Activated CD8-positive, alpha-beta T cell treated with anti-CD3 and anti-CD28 coated beads, Interleukin-2, amount 10 ng/mL, durations not matched to agents 7 days and 5 days (primary cell): ENCODE results near the gene ALK. TPM values are rescaled to one million over a fixed set of nuclear protein-coding genes. Genes with fewer than 3 reads are reported as not detected.

ENCODE experiments used
- ATAC-seq: fragments of 150-1000 bp; cut with Tn5 transposase; one replicate; pipeline ENCODE4 v1.10.0; 2021; ENCODE audit warnings: moderate library complexity
- CTCF ChIA-PET: fragments of 350-600 bp; sonication (Branson Sonifier 250); formaldehyde crosslinking; loops from one replicate; lab custom pipeline; 2021; ENCODE audit warnings: antibody characterized with exemption; lab: Charles Lee
- POLR2A ChIA-PET: fragments of 350-600 bp; sonication (Branson Sonifier 250); formaldehyde crosslinking; loops from one replicate; lab custom pipeline; 2021; ENCODE audit warnings: antibody characterized with exemption; lab: Charles Lee
- DNase-seq: peaks from one replicate; pipeline ENCODE4 v3.0.0-alpha.2; 2020
- H3K27ac Mint-ChIP-seq: one replicate; pipeline ENCODE4 v1.8.0; 2021; ENCODE audit warnings: mild to moderate bottlenecking, mixed read lengths
- H3K27me3 Mint-ChIP-seq: one replicate; pipeline ENCODE4 v1.8.0; 2021; ENCODE audit warnings: low read depth, mixed read lengths
- H3K36me3 Mint-ChIP-seq: one replicate; pipeline ENCODE4 v1.8.0; 2021; ENCODE audit warnings: low read depth, mixed read lengths
- H3K4me1 Mint-ChIP-seq: one replicate; pipeline ENCODE4 v1.8.0; 2021; ENCODE audit warnings: low read depth, mixed read lengths
- H3K4me3 Mint-ChIP-seq: one replicate; pipeline ENCODE4 v1.8.0; 2021; ENCODE audit warnings: mild to moderate bottlenecking, mixed read lengths
- H3K9me3 Mint-ChIP-seq: one replicate; pipeline ENCODE4 v1.8.0; 2022; ENCODE audit warnings: mixed read lengths; ENCODE audit not compliant: insufficient read depth
- total RNA-seq, 2 experiments: library from RNA; stranded (reverse); gene quantifications; one replicate each; pipeline ENCODE4 v1.2.3, GENCODE V29; 2021

ALK gene
- total RNA-seq, 2 experiments from 2014 or later: not detected

DNA sequence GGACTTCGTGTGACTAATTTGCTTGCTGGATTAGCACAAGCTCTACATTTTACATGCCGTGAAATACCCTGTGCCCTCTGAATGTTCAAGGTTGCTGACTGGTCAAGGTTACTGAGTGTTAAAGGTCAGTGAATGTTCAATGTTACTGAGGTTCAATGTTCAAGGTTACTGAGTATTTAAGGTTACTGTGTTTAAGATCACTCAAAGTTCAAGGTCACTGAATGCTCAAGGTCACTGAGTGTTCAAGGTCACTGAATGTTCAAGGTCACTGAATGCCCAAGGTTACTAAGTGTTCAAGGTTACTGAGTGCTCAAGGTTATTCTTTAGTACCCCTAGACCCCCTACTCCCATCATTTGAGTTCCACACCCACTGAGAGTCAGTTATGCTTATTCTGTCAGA is 528.6 kb downstream of the ALK start:
- Mint-ChIP-seq H3K4me1 (no peaks in the 10 kb centered on the region), H3K4me3 (no peak overlapping the region), H3K36me3 (no peaks in the 10 kb centered on the region), H3K9me3 (no peaks in the 10 kb centered on the region), H3K27ac (no peak overlapping the region), H3K27me3 (peaks cover 15% of the 10 kb centered on the region)
- ChIA-PET POLR2A (no interaction called here), CTCF (no interaction called here)
- DNase-seq: no peak
- no peak for ATAC-seq

DNA sequence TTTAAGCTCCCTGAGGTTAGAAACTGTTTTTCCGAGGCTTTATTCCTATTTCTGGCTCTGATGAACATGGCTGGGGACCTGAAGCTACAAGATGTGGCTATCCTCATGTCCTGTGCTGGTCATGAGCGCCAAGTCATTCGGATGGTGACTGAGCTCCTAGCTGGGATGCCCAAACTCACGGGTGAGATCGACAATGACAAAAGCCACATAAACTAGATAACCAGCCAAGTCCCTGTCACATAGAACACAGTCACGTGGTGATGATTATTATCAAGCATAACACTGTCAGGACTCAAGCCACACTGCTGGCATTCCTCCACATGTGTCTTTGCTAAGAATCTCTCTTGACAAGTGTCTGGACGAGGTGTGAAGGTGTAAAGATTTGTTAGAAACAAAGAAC is 531.2 kb downstream of the ALK start:
- Mint-ChIP-seq H3K27me3 (peaks cover 12% of the 10 kb centered on the region), H3K36me3 (no peaks in the 10 kb centered on the region), H3K27ac (no peak overlapping the region), H3K4me3 (no peak overlapping the region), H3K9me3 (no peaks in the 10 kb centered on the region), H3K4me1 (no peaks in the 10 kb centered on the region)
- CTCF ChIA-PET: no interaction called here
- POLR2A ChIA-PET: no interaction called here
- ATAC-seq: no peak
- DNase-seq: no peak

DNA sequence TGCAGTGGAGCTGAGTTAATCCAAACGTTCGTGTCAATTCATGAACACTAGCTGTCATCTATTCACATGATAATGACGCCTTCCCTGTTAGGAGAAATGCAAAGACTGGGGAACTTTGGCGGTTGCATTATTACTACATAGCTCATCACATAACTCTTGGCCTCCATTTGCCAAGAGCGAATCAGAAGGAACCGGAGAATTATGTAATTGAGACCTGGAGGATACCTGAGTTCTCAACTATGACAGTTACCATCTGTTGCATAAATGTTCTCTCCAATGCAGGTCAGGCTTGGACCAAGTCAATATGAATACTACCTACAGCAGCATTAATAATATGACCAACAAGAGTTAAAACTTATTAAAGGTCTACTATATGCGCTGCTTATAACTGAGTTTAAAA is 531.7 kb downstream of the ALK start:
- Mint-ChIP-seq H3K27me3 (peaks cover 11% of the 10 kb centered on the region), H3K4me1 (no peaks in the 10 kb centered on the region), H3K36me3 (no peaks in the 10 kb centered on the region), H3K4me3 (no peak overlapping the region), H3K9me3 (no peaks in the 10 kb centered on the region), H3K27ac (no peak overlapping the region)
- DNase-seq (no peak), ATAC-seq (no peak)
- ChIA-PET CTCF (no interaction called here), POLR2A (no interaction called here)

DNA sequence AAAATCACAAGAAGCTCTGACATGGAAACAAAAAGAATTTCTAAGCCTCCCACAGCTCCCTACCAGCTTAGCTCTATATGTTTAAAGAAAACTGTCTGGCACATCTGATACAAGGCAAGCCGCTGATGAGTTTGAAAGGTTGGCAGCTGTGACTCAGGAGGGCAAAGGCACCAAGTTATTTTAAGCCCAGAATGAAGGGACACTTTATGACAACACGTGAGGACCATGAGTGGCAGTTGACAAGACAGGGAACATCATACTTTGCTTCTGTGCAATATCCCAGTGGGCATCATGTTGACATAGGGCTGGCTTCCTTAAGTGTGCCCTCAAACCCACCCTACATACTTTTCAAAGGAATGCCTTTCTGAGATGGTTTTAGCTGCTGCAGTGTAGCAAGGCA is 533.3 kb downstream of the ALK start:
- ATAC-seq: no peak
- Mint-ChIP-seq H3K9me3 (no peaks in the 10 kb centered on the region), H3K4me1 (no peaks in the 10 kb centered on the region), H3K4me3 (no peak overlapping the region), H3K27ac (no peak overlapping the region), H3K36me3 (no peaks in the 10 kb centered on the region), H3K27me3 (peaks cover 6% of the 10 kb centered on the region)
- no peak for DNase-seq
- POLR2A ChIA-PET: no interaction called here
- CTCF ChIA-PET: no interaction called here

- no peak overlapping the region for H3K27ac Mint-ChIP-seq
- ChIA-PET CTCF (no interaction called here), POLR2A (no interaction called here)
- peaks cover 5% of the 10 kb centered on the region for H3K27me3 Mint-ChIP-seq
- no peaks in the 10 kb centered on the region for H3K9me3 Mint-ChIP-seq
- H3K4me3 Mint-ChIP-seq: no peak overlapping the region
- H3K36me3 Mint-ChIP-seq: no peaks in the 10 kb centered on the region
- no peak for ATAC-seq
- no peaks in the 10 kb centered on the region for H3K4me1 Mint-ChIP-seq
- no peak for DNase-seq
Observed at GRCh38 chr2:29382486-29382885, 538.9 kb downstream of the ALK start.

- Mint-ChIP-seq H3K9me3 (no peaks in the 10 kb centered on the region), H3K4me1 (no peaks in the 10 kb centered on the region), H3K36me3 (no peaks in the 10 kb centered on the region), H3K27me3 (no peaks in the 10 kb centered on the region), H3K27ac (no peak overlapping the region), H3K4me3 (no peak overlapping the region)
- POLR2A ChIA-PET: no interaction called here
- DNase-seq: no peak
- ATAC-seq: no peak
- CTCF ChIA-PET: no interaction called here
Observed at GRCh38 chr2:29377788-29378187, 543.6 kb downstream of the ALK start.

DNA sequence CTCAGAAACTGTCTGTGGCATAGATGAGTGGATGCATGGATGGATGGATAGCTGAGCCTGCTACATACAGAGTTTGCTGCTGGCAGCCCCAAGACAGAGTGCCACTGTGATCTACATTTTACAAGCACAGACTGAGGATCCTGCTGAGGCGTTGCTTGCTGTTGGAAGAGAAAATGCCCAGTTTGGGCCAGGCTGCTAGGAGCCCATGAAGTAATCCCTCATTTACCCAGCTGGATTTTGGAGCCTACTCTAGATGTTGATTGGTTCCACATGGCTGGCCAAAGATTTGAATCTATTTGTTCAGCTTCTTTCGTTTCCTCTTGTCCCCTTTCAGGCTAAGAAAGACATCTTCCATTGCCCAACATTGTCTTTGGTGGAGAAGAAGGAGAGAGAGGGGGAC is 544.8 kb downstream of the ALK start:
- Mint-ChIP-seq H3K4me1 (no peaks in the 10 kb centered on the region), H3K27me3 (peaks cover 5% of the 10 kb centered on the region), H3K4me3 (no peak overlapping the region), H3K36me3 (no peaks in the 10 kb centered on the region), H3K27ac (no peak overlapping the region), H3K9me3 (no peaks in the 10 kb centered on the region)
- CTCF ChIA-PET: interaction anchor here (0.7 kb wide), 1 partner anchor 44 kb away, joined by 3 read pairs; no protein-coding TSS in a partner anchor
- DNase-seq (no peak), ATAC-seq (no peak)
- POLR2A ChIA-PET: no interaction called here

DNA sequence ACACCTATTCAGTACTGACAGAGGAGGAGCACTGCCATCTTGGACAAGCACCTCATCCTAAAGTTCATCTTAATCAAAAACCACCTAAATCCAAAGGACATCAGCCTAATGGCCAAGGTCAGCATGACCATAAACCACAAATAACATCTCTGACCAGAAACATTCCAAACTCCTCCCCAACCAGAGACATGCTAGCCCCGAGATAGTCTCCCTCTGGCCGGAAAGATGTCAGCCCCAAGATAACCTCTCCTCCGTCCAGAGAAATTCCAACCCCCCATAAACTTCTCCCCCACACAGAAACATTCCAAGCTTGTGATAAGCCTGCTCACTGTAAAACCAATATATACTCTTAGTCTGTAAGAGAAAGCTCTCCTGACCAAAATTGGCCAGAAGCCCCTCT is 545.5 kb downstream of the ALK start:
- Mint-ChIP-seq H3K27ac (no peak overlapping the region), H3K27me3 (peaks cover 5% of the 10 kb centered on the region), H3K36me3 (no peaks in the 10 kb centered on the region), H3K9me3 (no peaks in the 10 kb centered on the region), H3K4me1 (no peaks in the 10 kb centered on the region), H3K4me3 (no peak overlapping the region)
- ChIA-PET POLR2A (no interaction called here), CTCF (interaction anchor here (0.7 kb wide), 1 partner anchor 44 kb away, joined by 3 read pairs; no protein-coding TSS in a partner anchor)
- no peak for ATAC-seq
- DNase-seq: no peak

DNA sequence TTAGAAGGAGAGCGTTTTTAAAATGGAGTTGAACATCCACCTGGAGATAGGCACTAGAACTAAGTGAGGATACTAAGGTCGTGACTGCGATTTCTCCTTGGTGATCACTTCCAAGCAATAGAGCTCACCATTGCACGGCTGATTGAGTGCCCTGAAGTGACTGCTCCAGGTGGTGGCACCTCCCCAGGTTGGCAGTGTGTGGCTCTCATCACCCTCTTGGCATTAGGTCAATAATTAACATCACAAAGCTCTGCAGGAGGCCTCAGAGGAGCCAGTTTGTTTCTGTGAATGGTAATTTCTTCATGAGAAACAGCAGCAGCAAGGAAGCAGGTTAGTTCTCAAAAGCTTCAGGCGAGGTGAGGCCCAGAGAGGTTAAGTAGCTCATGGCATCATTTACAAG is 546.6 kb downstream of the ALK start:
- ATAC-seq (no peak), DNase-seq (no peak)
- Mint-ChIP-seq H3K27me3 (peaks cover 9% of the 10 kb centered on the region), H3K9me3 (no peaks in the 10 kb centered on the region), H3K4me3 (no peak overlapping the region), H3K36me3 (no peaks in the 10 kb centered on the region), H3K27ac (no peak overlapping the region), H3K4me1 (no peaks in the 10 kb centered on the region)
- ChIA-PET POLR2A (no interaction called here), CTCF (interaction anchor here (1.4 kb wide), 1 partner anchor 60 kb away, joined by 4 read pairs; no protein-coding TSS in a partner anchor)

GRCh38 chr2:29373870-29374269 is 547.5 kb downstream of the ALK start:
- no peak overlapping the region for H3K4me3 Mint-ChIP-seq
- peaks cover 11% of the 10 kb centered on the region for H3K27me3 Mint-ChIP-seq
- H3K9me3 Mint-ChIP-seq: no peaks in the 10 kb centered on the region
- ChIA-PET POLR2A (no interaction called here), CTCF (interaction anchor here (1.3 to 1.4 kb wide), 2 partner anchors 59 to 64 kb away, joined by 3 to 4 read pairs; no protein-coding TSS in a partner anchor)
- H3K27ac Mint-ChIP-seq: no peak overlapping the region
- no peaks in the 10 kb centered on the region for H3K4me1 Mint-ChIP-seq
- ATAC-seq (no peak), DNase-seq (no peak)
- no peaks in the 10 kb centered on the region for H3K36me3 Mint-ChIP-seq

DNA sequence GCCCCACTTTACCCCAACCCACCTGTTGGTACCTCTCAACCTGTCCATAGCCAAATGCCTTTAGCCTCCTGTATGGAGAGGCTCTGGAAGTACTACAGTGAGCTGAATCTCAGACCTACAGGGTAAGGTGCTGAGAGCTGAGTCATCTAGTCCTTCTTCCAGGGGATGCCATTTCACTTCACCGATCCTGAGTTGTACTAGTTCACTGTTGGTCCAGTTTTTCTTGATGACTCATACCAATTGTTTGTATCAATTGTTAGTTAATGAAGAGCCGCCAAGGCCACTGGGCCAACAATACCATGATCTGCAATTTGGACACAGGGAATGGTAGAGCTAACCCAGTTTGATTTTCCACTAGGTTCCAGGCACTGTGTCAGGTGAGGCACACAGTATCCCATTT is 549.2 kb downstream of the ALK start:
- ATAC-seq: no peak
- no peaks in the 10 kb centered on the region for H3K36me3 Mint-ChIP-seq
- no peaks in the 10 kb centered on the region for H3K4me1 Mint-ChIP-seq
- H3K9me3 Mint-ChIP-seq: no peaks in the 10 kb centered on the region
- CTCF ChIA-PET: no interaction called here
- peaks cover 11% of the 10 kb centered on the region for H3K27me3 Mint-ChIP-seq
- POLR2A ChIA-PET: interaction anchor here (0.6 kb wide), 1 partner anchor 399 kb away, joined by 3 read pairs; no protein-coding TSS in a partner anchor
- DNase-seq: no peak
- no peak overlapping the region for H3K27ac Mint-ChIP-seq
- no peak overlapping the region for H3K4me3 Mint-ChIP-seq

DNA sequence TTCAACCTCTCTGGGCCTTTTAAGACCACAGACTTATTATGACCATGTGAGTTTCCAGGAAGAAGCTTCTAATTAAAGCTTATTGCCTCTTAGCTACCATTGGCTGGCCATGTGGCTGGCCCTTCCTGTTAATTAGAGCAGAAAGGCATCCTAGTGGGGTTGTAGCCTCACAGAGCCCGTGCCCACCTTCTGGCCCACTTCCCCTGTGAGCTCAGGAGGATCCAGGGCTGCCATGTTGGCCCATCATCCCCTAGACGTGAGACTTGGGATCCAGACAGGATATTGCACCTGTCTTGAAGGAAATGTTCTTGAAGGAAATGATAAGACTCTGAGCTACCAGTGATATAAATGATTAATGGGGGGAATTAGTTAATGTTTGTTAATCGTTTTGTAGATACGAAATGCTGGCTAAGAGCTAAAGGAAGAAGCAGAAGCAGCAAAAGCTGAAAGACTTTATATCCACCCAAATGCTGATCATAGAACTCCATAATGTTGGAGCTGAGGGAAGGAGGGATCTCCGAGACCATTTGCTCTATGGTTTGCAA is 550.7 kb downstream of the ALK start:
- no peaks in the 10 kb centered on the region for H3K9me3 Mint-ChIP-seq
- H3K36me3 Mint-ChIP-seq: no peaks in the 10 kb centered on the region
- H3K27me3 Mint-ChIP-seq: peaks cover 11% of the 10 kb centered on the region
- DNase-seq (no peak), ATAC-seq (no peak)
- no peak overlapping the region for H3K4me3 Mint-ChIP-seq
- no peak overlapping the region for H3K27ac Mint-ChIP-seq
- H3K4me1 Mint-ChIP-seq: no peaks in the 10 kb centered on the region
- ChIA-PET CTCF (interaction anchor here (1.8 kb wide), 1 partner anchor 61 kb away, joined by 4 read pairs; no protein-coding TSS in a partner anchor), POLR2A (no interaction called here)

GRCh38 chr2:29370173-29370572 is 551.2 kb downstream of the ALK start:
- ATAC-seq (no peak), DNase-seq (no peak)
- no peak overlapping the region for H3K4me3 Mint-ChIP-seq
- H3K27ac Mint-ChIP-seq: no peak overlapping the region
- H3K4me1 Mint-ChIP-seq: no peaks in the 10 kb centered on the region
- no peaks in the 10 kb centered on the region for H3K9me3 Mint-ChIP-seq
- peaks cover 13% of the 10 kb centered on the region for H3K27me3 Mint-ChIP-seq
- ChIA-PET CTCF (interaction anchor here (1.8 kb wide), 1 partner anchor 60 kb away, joined by 4 read pairs; no protein-coding TSS in a partner anchor), POLR2A (no interaction called here)
- H3K36me3 Mint-ChIP-seq: no peaks in the 10 kb centered on the region
